RPMI7951 (cell line): ENCODE measurements around the gene ZEB2. TPM values are rescaled to one million over a fixed set of nuclear protein-coding genes. Genes with fewer than 3 reads are reported as not detected.

Source experiments
- DNase-seq: peaks from one replicate; pipeline ENCODE4 v3.0.0-alpha.2; 2012; ENCODE audit warnings: low read depth
- total RNA-seq: library from RNA; depleted of rRNA; stranded (reverse); fragments of >200 nt; shearing (Covaris generic); gene quantifications from 2 replicates; pipeline ENCODE4 v1.2.3, GENCODE V29; 2014; rRNA removed

ZEB2 gene
- 24.0 and 32.3 TPM in 2 replicates for total RNA-seq

DNA sequence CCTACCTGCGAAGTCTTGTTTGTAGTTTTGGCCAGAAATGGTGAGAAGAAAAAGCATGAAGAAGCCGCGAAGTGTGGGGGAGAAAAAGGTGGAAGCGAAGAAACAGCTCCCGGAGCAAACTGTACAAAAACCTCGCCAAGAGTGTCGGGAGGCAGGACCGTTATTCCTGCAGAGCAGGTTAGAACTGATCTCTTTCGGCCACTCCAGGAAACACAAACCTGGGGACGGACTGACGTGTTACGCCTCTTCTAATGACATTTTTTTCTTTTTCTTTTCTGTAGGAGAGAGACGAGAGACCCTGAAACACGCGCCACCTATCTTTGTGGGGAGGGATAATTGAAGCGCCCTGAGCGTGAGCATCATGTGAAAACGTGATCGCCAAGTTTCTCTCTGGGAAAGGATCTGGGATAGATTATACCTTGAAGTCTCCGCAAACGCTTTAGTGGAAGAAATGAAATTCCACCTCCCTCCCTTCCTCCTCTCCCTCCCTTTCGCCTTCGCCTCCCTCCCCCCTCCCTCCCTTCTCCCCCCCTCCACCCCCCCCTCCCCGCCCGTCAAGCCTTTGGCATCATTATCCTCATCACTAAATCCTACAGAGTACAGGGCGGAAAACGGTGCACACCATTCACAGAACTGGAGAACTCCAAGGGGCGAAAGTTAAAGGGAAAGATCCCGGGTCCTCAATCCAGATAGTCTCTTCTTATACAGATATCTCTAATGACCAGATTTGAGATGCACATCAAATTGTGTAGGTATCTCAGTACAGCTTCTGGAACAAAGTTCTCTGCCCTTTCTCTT is at the start of gene ZEB2:
Gene ZEB2, minus strand, starts transcription at position 186 of the 798 bp plus-strand sequence. CDS start 2,769 bp downstream, outside the sequence.
- peak; percentile 91 for DNase-seq

DNA sequence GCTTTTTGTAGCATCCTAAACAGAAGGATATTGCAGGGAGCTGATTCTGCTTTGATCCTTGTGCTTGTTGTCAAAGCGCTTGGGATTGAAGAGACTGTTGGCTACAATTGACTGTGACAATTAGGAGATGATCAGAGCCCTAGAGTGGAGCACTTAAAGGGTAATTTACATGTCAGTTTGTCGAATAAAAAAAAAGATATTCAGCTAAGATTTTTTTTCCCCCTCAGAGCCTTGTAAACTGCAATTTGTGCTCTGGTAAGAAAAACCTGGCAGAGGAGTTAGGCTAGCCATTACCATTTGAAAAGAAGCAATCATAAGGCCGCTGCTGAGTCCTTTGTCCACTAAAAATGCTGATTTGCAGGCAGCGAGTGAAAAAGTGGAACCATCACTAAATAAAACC is 47.8 kb upstream of the ZEB2 start:
- DNase-seq, result no peak

DNA sequence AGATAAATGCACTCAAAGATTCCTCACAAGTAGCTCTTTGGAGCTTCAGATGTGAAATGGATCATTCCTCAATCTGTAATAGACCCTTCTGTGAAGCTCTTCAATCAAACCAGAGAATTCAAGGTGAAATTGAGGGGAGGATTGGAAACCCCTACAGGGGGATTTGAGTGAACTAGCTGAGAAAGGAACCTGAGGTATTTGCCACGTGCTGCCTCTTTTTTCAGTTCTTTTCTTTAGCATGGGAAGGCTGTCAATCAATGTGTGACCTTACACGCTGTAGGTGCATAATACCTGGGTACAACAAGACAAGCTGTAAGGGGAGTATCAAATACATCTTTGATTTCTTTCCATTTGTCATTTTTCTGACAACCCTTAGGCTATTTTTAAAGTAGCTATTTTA is 46.5 kb upstream of the ZEB2 start:
- DNase-seq, result no peak

DNA sequence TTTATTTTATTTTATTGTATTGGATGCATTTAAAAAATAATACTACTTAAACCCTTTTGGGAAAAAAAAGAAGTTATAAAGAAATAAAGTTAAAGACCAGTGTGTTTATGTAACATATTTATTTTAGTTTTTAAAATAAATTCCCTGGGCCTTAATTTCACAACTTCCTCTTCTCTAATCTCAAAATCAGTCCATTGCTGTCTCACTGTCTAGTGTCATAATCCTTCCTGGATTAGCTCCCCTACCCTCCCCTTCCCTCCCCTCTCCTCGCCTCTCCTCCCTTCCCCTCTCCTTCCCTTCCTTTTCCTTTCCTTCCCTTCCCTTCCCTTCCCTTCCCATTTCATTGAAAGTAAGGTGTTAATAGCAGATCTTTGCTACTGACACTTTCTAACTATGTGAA is 40.3 kb upstream of the ZEB2 start:
- no peak for DNase-seq

DNA sequence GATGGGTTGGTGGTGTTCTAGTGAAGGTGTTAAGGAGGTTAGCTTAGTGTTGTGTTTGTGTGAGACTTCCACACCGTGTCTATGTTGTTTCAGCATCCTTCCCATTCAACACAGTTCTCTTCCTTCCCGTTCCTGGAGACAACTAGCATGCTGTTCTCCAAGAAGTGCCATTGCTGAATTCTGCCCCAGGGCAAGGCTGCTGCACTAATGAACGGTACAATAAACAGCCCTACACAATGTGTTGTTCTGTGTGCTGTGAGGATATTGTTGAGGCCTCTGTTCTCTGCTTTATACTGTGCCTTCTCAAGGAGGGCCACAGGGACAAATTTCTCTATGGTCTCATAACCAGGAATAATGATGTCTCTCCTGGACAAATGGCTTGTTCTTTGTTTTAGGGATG is 39.8 kb upstream of the ZEB2 start:
- peak; percentile 24 for DNase-seq

GRCh38 chr2:144559242-144559641 is 39.3 kb upstream of the ZEB2 start:
- DNase-seq, result no peak

- no peak for DNase-seq
Measured at GRCh38 chr2:144554492-144555210, 34.7 kb upstream of the ZEB2 start.

DNA sequence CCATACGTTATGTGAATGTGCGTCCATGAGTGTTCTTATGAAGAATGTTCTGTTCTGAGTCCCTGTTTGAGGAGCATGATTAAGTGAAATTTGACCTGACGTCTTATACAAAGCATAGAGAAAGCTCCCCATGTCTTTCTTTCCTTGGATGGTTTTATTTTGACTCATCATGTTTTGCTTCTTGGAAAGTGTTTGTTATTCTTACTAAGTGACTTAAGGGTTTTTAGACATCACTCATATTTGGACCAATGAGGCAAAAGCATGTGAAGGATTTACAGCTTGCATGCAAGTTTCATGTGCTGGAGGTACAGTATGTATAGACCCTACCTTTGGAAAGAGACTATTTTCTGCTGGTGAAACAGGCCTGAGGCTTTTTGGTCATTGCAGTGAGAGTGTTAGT is 33.5 kb upstream of the ZEB2 start:
- peak; percentile 70 for DNase-seq

- DNase-seq, result no peak
Measured at GRCh38 chr2:144552821-144553220, 32.9 kb upstream of the ZEB2 start.

- DNase-seq, result no peak
Measured at GRCh38 chr2:144550911-144551310, 31.0 kb upstream of the ZEB2 start.

DNA sequence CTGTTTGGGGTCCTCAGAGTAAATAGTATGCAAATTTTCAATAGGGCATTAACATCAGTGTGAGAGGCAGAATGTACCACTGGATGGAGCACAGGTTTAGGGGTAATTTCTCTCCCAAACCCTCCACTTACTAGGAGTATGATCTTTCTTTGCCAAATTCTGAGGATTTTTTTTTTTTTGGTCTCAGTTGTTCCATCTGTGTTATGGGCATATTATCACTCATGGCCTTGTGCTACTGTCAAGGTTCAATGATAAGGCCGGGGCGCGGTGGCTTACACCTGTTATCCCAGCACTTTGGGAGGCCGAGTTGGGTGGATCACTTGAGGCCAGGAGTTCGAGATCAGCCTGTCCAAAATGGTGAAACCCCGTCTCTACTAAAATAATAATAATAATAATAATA is 30.2 kb upstream of the ZEB2 start:
- DNase-seq, result no peak

DNA sequence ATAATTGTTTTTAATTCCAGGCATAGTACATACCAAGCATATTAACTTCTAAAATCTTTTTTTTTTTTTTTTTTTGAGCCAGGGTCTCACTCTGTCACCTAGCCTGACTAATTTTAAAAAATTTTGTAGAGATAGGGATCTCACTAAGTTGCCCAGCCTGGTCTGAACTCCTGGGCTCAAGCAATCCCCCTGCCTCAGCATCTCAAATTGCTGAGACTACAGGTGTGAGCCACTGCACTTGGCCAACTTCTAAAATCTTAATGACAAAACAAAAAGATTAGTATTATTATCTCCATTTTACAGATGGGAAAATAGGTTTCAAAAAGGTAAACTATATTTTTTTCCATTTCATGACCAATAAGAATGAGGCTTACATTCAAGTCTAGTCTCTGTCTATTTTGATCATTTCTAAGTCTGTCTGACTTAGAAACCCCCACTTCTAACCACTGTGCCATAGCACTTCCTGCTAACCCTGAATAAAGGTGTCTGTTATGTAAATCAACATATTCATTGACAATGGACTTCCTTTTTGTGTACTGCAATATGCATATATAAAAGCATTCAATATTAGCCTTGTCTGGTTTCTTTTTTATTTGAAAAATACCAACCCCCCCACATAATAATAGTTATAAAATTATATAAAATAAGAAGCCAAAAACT is 28.7 kb upstream of the ZEB2 start:
- no peak for DNase-seq

DNA sequence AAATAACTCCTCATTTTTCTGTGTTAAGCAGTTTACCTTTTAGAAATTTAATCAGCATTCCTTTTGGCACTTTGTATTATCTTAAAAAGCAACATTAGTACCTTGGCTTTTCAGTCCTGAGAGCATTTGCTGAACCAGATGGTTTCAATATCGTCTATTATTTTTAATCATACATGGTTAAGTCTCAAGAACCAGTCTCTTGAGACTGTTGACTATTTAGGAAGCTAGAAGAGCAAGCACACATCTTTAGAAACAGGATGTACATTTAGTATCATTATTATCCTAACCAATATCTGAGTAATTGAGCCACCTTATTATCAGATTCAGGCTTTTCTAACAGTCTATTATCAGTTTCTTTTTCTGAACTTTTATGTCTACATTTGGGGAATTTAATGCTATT is 28.2 kb upstream of the ZEB2 start:
- DNase-seq, result no peak

DNA sequence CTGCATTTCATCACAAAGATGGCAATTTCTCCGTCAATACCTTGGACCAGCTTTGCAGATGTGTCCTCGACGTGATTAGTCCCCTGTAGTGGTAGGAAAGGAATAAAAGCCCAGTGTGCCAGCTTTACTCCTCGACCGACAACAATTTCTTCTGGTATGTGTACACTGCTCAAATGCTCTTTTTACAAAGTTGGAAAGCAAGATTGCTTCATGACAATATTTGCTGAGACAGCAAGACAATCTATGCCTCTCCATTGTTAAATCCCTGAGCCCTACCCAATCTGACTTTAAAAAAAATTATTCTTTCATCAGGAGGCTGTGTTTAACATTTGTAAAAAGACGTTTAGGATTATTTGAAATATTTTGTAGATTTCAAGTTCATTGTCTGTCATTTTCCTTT is 27.6 kb upstream of the ZEB2 start:
- DNase-seq, result no peak

- no peak for DNase-seq
Measured at GRCh38 chr2:144546933-144547332, 27.0 kb upstream of the ZEB2 start.

DNA sequence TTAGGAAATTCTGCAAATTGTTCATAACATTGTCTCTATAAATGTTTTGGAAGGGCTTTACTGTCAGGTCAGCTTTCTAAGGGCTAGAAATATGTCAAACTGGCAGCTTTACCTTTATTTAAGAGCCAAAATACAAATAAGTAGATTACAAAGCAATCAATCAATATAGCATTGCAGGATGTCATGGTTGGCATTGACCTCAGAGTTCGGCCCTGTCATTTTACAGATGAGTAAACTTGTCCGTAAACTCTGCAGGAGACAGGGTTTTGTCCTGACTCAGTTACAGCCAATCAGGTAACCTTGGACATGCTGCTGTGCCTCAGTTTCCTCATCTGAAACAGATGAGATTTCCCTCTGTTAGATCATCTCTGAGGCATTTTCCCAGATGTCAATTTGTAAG is 25.9 kb upstream of the ZEB2 start:
- DNase-seq, result no peak

GRCh38 chr2:144544053-144544452 is 24.1 kb upstream of the ZEB2 start:
- DNase-seq, result no peak

GRCh38 chr2:144541396-144541795 is 21.5 kb upstream of the ZEB2 start:
- no peak for DNase-seq

DNA sequence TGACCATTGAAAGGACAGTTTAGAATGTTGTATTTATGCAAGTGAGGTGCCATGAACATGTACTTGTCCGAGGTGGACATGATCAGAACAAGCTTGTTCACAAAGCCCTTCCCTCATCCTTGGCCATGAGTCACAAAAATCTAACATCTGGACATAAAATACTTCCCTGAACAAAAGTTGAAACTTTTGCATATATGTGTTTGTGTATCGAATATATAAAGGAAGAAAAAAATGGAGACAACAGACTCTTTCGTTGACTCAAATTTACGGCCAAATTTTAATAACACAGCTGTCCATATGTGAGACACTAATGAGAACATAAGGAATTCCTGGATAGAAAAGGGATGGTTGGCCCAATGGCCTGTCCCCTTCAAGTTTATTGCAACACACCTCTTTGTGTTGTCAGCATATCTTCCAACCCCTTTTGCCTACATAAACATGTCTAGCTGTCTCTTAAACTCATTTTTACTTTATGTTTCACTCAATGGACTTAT is 19.4 kb upstream of the ZEB2 start:
- DNase-seq, result no peak

GRCh38 chr2:144535300-144535699 is 15.4 kb upstream of the ZEB2 start:
- DNase-seq, result no peak

DNA sequence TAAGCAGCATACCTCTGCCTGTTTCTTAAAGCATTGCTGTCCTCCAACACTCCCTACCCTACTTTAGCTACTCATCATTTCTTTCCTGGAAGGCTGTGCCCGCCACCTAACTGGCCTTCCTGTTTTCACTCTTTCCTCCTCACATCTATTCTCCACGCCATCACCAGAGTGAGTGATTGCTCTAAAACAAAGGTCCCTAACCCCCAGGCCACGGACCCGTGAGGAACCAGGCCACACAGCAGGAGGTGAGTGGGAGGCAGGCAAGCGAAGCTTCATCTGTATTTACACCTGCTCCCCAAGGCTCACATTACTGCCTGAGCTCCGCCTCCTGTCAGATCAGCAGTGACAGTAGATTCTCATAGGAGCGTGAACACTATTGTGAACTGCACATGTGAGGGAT is 13.3 kb upstream of the ZEB2 start:
- no peak for DNase-seq

DNA sequence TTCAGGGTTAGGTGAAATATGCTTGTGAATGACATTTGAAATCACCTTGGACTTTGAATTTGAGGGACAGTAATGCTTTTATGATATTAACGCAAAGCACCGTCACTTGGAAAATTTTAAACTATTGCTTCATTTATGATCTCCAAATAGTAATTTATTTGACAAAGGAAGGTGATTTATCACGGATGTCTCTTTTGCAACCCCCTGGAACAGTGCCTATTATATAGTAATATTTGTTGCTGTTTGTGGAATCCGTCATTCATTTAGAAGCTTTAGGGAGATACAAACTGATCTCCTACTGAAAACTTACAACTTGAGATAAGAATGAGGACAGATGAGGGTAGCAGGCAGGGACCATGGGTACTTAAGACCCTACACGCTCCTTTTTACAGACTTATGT is 10.7 kb upstream of the ZEB2 start:
- no peak for DNase-seq

GRCh38 chr2:144529841-144530240 is 9.9 kb upstream of the ZEB2 start:
- no peak for DNase-seq
